HL-60 (cell line): ENCODE measurements around the gene S100P.

ENCODE experiments used
- DNase-seq, 2 experiments: peaks; one replicate each; pipeline ENCODE4 v3.0.0-alpha.2; 2010 to 2020; ENCODE audit warnings: low read depth in 1 of 2, low spot score in 1 of 2
- H3K27ac ChIP-seq: fragments of 250-450 bp; sonication (Bioruptor Pico); replicated peaks from 2 replicates; pipeline ENCODE4 v1.5.1; 2020; ENCODE audit warnings: mild to moderate bottlenecking, moderate library complexity
- H3K27me3 ChIP-seq: fragments of 250-450 bp; sonication (Bioruptor Pico); 2 replicates; pipeline ENCODE4 v1.5.1; 2021; ENCODE audit warnings: mild to moderate bottlenecking, moderate library complexity; ENCODE audit not compliant: insufficient read depth, poor library complexity, severe bottlenecking
- H3K4me3 ChIP-seq: replicated peaks from 2 replicates; pipeline ENCODE4 v1.5.1; 2011; ENCODE audit warnings: mild to moderate bottlenecking, control low read depth, low read length; ENCODE audit not compliant: insufficient read depth
- GABPA ChIP-seq: IDR thresholded peaks from 2 replicates; pipeline ENCODE4 v1.6.1; 2012; ENCODE audit warnings: low read depth
- POLR2AphosphoS5 ChIP-seq: IDR thresholded peaks from 2 replicates; pipeline ENCODE4 v1.6.1; 2012; ENCODE audit warnings: low read depth
- SPI1 ChIP-seq: IDR thresholded peaks from 2 replicates; pipeline ENCODE4 v1.6.1; 2012; ENCODE audit warnings: low read depth, mild to moderate bottlenecking, borderline replicate concordance
- TF ChIP-seq, protein P1 (sequence below): IDR thresholded peaks from 2 replicates; pipeline ENCODE4 v1.6.1; 2012; ENCODE audit warnings: low read depth; ENCODE audit not compliant: insufficient replicate concordance
- TF ChIP-seq, protein P2 (sequence below): IDR thresholded peaks from one replicate; pipeline ENCODE4 v1.5.1; 2011; ENCODE audit warnings: low read length, control low read depth, inconsistent platforms; ENCODE audit not compliant: insufficient read depth

S100P gene

DNA sequence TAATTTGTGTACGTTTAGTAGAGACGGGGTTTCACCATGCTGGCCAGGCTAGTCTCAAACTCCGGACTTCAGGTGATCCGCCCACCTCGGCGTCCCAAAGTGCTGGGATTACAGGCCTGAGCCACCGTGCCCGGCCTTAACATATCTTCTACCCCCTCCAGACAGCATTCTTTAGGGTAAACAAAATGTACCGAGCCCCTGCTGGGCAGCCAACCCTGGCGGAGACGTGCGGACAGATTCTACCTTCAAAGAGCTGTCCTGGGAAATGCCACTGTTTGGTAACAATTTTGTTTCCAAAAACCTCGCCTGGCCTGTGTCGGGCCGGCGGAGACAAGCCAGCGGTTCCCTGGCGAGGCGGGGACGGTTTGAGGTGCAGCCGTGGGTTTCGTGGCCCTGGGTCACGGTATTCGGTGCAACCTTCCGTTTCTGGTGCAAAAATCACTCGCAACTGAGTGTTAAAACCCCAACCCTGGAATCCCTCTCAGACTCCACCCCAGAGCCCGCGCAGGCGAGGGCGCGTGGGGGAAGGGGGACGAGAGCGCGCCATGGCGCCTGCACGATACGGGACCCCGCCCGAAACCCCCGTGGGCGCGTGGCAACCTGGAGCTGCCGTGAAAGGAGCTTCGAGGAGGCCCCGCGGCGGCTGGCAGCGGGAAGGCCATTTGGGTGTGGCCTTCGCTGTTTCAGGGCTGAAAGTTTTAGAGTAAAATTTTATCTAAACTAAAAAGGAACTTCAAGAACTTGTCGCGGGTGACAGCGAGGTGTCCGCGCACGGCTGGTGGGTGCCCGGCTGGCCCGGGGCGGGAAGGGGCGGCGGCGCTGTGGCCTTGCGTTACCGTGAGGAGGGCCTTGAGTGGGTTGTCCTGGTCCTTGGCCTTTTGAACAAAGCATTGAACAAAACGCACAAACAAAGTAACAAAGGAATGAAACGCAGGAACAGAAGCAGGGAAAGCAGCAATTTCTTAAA, 36.2 kb upstream of the S100P start:
- Histone ChIP-seq H3K27ac (no peak overlapping the region), H3K4me3 (no peak overlapping the region), H3K27me3 (no peaks in the 10 kb centered on the region)
- DNase-seq = no peak
- TF ChIP-seq, protein P1, sequence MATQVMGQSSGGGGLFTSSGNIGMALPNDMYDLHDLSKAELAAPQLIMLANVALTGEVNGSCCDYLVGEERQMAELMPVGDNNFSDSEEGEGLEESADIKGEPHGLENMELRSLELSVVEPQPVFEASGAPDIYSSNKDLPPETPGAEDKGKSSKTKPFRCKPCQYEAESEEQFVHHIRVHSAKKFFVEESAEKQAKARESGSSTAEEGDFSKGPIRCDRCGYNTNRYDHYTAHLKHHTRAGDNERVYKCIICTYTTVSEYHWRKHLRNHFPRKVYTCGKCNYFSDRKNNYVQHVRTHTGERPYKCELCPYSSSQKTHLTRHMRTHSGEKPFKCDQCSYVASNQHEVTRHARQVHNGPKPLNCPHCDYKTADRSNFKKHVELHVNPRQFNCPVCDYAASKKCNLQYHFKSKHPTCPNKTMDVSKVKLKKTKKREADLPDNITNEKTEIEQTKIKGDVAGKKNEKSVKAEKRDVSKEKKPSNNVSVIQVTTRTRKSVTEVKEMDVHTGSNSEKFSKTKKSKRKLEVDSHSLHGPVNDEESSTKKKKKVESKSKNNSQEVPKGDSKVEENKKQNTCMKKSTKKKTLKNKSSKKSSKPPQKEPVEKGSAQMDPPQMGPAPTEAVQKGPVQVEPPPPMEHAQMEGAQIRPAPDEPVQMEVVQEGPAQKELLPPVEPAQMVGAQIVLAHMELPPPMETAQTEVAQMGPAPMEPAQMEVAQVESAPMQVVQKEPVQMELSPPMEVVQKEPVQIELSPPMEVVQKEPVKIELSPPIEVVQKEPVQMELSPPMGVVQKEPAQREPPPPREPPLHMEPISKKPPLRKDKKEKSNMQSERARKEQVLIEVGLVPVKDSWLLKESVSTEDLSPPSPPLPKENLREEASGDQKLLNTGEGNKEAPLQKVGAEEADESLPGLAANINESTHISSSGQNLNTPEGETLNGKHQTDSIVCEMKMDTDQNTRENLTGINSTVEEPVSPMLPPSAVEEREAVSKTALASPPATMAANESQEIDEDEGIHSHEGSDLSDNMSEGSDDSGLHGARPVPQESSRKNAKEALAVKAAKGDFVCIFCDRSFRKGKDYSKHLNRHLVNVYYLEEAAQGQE = no peak
- TF ChIP-seq, protein P2, sequence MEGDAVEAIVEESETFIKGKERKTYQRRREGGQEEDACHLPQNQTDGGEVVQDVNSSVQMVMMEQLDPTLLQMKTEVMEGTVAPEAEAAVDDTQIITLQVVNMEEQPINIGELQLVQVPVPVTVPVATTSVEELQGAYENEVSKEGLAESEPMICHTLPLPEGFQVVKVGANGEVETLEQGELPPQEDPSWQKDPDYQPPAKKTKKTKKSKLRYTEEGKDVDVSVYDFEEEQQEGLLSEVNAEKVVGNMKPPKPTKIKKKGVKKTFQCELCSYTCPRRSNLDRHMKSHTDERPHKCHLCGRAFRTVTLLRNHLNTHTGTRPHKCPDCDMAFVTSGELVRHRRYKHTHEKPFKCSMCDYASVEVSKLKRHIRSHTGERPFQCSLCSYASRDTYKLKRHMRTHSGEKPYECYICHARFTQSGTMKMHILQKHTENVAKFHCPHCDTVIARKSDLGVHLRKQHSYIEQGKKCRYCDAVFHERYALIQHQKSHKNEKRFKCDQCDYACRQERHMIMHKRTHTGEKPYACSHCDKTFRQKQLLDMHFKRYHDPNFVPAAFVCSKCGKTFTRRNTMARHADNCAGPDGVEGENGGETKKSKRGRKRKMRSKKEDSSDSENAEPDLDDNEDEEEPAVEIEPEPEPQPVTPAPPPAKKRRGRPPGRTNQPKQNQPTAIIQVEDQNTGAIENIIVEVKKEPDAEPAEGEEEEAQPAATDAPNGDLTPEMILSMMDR = no peak
- TF ChIP-seq POLR2AphosphoS5 (no peak), SPI1 (no peak), GABPA (no peak)

DNA sequence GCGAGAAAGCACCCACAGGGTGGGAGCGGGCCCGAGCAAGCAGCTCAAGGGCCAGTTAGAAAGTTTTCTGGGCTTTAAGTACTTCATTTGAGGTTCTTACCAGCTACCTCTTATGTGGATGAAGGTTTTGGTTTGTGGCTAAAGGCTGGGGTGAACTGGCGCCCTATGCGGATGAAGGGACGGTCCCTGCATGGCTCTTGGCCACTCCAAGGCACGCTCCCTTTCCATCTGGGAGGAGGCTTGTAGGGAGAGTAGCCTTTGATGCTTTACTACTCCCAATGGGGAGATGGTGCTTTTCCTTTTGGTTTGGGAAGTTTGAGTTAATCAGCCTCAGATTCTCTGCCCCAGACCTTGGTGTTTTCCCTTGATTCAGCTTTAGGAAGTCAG, 35.5 kb upstream of the S100P start:
- H3K27ac ChIP-seq = no peak overlapping the region
- DNase-seq = no peak
- H3K27me3 ChIP-seq = no peaks in the 10 kb centered on the region
- TF ChIP-seq POLR2AphosphoS5 = no peak
- H3K4me3 ChIP-seq = no peak overlapping the region

DNA sequence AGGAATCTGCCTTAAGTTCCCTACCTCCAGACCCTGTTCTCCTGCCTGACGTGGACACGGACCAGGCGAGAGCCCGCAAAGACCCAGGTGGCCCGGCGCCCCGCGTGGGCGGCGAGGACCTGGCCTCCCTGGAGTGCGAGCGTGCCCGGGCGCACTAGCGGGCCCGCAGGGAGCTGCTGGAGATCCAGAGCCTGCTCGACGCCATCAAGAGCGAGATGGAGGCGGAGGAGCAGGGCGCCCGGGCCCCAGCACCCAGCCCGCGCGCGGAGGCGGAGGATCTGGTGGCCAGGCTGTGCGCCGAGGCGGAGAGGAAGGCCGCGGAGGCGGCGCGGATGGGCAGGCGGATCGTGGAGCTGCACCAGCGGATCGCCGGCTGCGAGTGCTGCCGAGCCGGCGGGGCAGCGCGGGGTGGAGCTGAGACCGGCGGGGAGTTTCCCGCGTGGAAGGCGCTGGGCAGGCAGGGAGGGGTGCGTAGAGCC, 35.0 kb upstream of the S100P start:
- Histone ChIP-seq H3K27me3 (no peaks in the 10 kb centered on the region), H3K27ac (no peak overlapping the region), H3K4me3 (no peak overlapping the region)
- no peak for DNase-seq
- TF ChIP-seq SPI1 (no peak), GABPA (no peak), POLR2AphosphoS5 (no peak)
- TF ChIP-seq, protein P2 = no peak
- TF ChIP-seq, protein P1 = no peak

DNA sequence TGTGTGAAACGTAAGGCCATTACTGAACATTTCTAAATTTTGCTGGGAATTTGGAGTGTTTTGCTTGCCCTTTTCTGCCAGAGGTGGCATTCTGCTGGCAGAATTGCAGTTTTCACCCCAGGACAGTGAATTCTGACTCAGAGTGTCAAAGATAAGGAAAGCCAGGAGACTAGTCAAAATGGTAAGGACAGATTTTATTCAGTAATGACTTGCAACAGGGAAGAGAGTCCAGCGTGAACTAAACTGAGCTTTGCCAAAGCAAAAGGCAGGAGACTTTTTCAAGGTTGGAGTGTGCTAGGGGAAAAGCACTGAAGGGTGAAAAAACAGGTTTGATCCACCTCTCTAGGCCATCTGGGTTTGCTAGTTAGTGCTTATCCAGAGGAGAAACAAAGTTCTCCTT, 33.8 kb upstream of the S100P start:
- Histone ChIP-seq H3K4me3 (no peak overlapping the region), H3K27me3 (no peaks in the 10 kb centered on the region), H3K27ac (no peak overlapping the region)
- DNase-seq = no peak
- TF ChIP-seq, protein P1 = no peak
- TF ChIP-seq SPI1 = no peak
- TF ChIP-seq, protein P2 = no peak
- no peak for TF ChIP-seq GABPA
- TF ChIP-seq POLR2AphosphoS5 = no peak
